ENCODE measurements around the gene BSN.

DNA sequence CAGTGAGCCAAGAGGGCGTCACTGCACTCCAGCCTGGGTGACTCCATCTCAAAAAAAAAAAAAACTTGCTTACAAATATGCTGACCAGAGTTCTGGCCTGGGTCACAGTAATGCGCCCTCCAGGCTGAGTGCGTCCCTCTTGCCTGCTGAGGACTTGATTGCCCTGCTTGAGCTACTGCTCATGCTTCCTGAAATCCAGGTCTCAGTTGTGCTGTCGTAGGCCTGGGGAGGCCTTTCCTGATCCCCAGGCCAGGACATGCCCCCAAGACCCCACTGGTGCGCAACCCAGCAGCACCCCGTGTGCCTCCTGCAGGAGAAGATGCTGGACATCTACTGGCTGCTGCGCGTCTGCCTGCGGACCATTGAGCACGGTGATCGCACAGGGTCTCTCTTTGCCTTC, 157.9 kb downstream of the BSN start:
- TF ChIP-seq POLR2AphosphoS5 (IDR thresholded peaks at IDR 0.05): no peak
- TF ChIP-seq, protein P1, sequence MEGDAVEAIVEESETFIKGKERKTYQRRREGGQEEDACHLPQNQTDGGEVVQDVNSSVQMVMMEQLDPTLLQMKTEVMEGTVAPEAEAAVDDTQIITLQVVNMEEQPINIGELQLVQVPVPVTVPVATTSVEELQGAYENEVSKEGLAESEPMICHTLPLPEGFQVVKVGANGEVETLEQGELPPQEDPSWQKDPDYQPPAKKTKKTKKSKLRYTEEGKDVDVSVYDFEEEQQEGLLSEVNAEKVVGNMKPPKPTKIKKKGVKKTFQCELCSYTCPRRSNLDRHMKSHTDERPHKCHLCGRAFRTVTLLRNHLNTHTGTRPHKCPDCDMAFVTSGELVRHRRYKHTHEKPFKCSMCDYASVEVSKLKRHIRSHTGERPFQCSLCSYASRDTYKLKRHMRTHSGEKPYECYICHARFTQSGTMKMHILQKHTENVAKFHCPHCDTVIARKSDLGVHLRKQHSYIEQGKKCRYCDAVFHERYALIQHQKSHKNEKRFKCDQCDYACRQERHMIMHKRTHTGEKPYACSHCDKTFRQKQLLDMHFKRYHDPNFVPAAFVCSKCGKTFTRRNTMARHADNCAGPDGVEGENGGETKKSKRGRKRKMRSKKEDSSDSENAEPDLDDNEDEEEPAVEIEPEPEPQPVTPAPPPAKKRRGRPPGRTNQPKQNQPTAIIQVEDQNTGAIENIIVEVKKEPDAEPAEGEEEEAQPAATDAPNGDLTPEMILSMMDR (IDR thresholded peaks at IDR 0.05): no peak
